Peyer's patch (tissue), 4 donors: ENCODE data around the gene BLCAP. TPM values are rescaled to one million over a fixed set of nuclear protein-coding genes. Genes with fewer than 3 reads are reported as not detected.
"Not testable (repeated sequence)": the region's sequence is repeated elsewhere in the genome, so short reads cannot be mapped to it uniquely, and the experiment has no call there.

Experiments used
- DNase-seq, 3 donors: peaks; one replicate each; pipeline ENCODE4 v3.0.0-alpha.2; 2017 to 2019
- H3K27ac ChIP-seq, 4 donors: fragments of 200-600 bp; sonication (generic); one replicate each; pipeline ENCODE4 v1.5.1; 2016 to 2019
- H3K27me3 ChIP-seq, 2 donors: fragments of 200-600 bp; sonication (generic); one replicate each; pipeline ENCODE4 v1.5.1; 2019
- H3K36me3 ChIP-seq, 3 donors: fragments of 200-600 bp; sonication (generic); one replicate each; pipeline ENCODE4 v1.5.1; 2016 to 2019
- H3K4me1 ChIP-seq, 4 donors: fragments of 200-600 bp; sonication (generic); one replicate each; pipeline ENCODE4 v1.5.1; 2016 to 2019
- H3K4me3 ChIP-seq, 4 donors: fragments of 200-600 bp; sonication (generic); 1 replicate in 3 of 4; 2 replicates in 1 of 4; pipeline ENCODE4 v1.5.1; 2016 to 2019; ENCODE audit warnings: mild to moderate bottlenecking in 1 of 4
- H3K9me3 ChIP-seq, 4 donors: fragments of 200-600 bp; sonication (generic); one replicate each; pipeline ENCODE4 v1.5.1; 2016 to 2019; ENCODE audit warnings: mild to moderate bottlenecking in 1 of 4
- CTCF ChIP-seq, 6 experiments: fragments of 450-650 bp in 4 of 6; fragments of 200-600 bp in 2 of 6; sonication (generic) in 1 of 6; IDR thresholded peaks; one replicate each; pipeline ENCODE4 v1.5.1; 2017 to 2019; ENCODE audit warnings: antibody characterized with exemption in 6 of 6, mild to moderate bottlenecking in 3 of 6, moderate library complexity in 1 of 6
- POLR2A ChIP-seq, 2 donors: fragments of 450-650 bp; IDR thresholded peaks; one replicate each; pipeline ENCODE4 v1.5.1; 2017; ENCODE audit warnings: antibody characterized with exemption in 2 of 2, mild to moderate bottlenecking in 2 of 2, moderate library complexity in 2 of 2
- total RNA-seq, 4 donors: library from RNA; depleted of rRNA; stranded (reverse); fragments of >200 nt; gene quantifications; one replicate each; pipeline ENCODE4 v1.1.0, GENCODE V29; 2016

The BLCAP gene
- total RNA-seq, 4 donors from 2014 or later = 44.6 to 129 (median 118) TPM

- H3K4me3 ChIP-seq = no peak overlapping the region
- no peak for DNase-seq
- TF ChIP-seq POLR2A (IDR thresholded peaks at IDR 0.05) (no peak), CTCF (IDR thresholded peaks at IDR 0.05) (no peak)
- H3K9me3 ChIP-seq = no peaks in the 10 kb centered on the region
- H3K36me3 ChIP-seq = peaks cover 0 to 16% (median 0%) of the 10 kb centered on the region in 3 donors
- no peaks in the 10 kb centered on the region for H3K4me1 ChIP-seq
- no peaks in the 10 kb centered on the region for H3K27me3 ChIP-seq
- H3K27ac ChIP-seq = no peak overlapping the region
Measured at GRCh38 chr20:37492945-37493344, 34.7 kb downstream of the BLCAP start.

GRCh38 chr20:37492096-37492625 is 35.5 kb downstream of the BLCAP start:
- Histone ChIP-seq H3K27me3 (no peaks in the 10 kb centered on the region), H3K27ac (no peak overlapping the region)
- no peak for DNase-seq

GRCh38 chr20:37490663-37491350 is 36.9 kb downstream of the BLCAP start:
- H3K27me3 ChIP-seq = no peaks in the 10 kb centered on the region
- no peaks in the 10 kb centered on the region for H3K4me1 ChIP-seq
- peaks cover 0 to 16% (median 0%) of the 10 kb centered on the region in 3 donors for H3K36me3 ChIP-seq
- DNase-seq = no peak
- no peaks in the 10 kb centered on the region for H3K9me3 ChIP-seq
- H3K27ac ChIP-seq = no peak overlapping the region
- H3K4me3 ChIP-seq = no peak overlapping the region
- TF ChIP-seq POLR2A (IDR thresholded peaks at IDR 0.05) = no peak
- TF ChIP-seq CTCF (IDR thresholded peaks at IDR 0.05) = no peak

More at GRCh38 chr20:37492096-37492625, 35.5 kb downstream of the BLCAP start:
- Histone ChIP-seq H3K9me3 (no peaks in the 10 kb centered on the region), H3K36me3 (peaks cover 0 to 16% (median 0%) of the 10 kb centered on the region in 3 donors), H3K4me3 (no peak overlapping the region), H3K4me1 (no peaks in the 10 kb centered on the region)
- TF ChIP-seq POLR2A (IDR thresholded peaks at IDR 0.05) (no peak), CTCF (IDR thresholded peaks at IDR 0.05) (no peak)

DNA sequence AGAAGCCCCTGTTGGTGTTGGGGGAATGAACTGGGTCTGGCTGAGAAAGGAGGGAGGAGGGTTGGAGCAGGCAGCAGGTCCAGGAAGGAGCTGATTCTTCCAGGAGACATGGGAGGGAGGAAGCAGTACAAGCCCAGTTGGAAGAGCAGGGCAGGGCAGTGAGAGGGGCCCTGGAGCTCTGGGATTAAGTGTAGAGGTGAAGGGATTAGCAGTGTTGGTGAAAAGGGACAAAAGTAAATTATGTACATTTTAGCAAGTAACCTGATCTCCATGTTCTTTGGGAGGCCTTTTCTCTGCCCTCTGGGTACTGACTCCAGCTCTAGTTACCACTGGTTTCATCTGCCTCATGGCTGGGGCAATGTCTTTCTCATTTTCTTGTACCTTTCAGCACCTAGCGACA is 41.5 kb downstream of the BLCAP start:
- H3K36me3 ChIP-seq, DNase-seq, H3K9me3 ChIP-seq, H3K27me3 ChIP-seq, H3K4me1 ChIP-seq, H3K27ac ChIP-seq, H3K4me3 ChIP-seq: not testable (repeated sequence)

- H3K9me3 ChIP-seq = no peaks in the 10 kb centered on the region
- H3K27me3 ChIP-seq = no peaks in the 10 kb centered on the region
- H3K36me3 ChIP-seq = no peaks in the 10 kb centered on the region
- TF ChIP-seq POLR2A (IDR thresholded peaks at IDR 0.05) (no peak), CTCF (IDR thresholded peaks at IDR 0.05) (no peak)
- DNase-seq = no peak
- H3K27ac ChIP-seq = no peak overlapping the region
- no peak overlapping the region for H3K4me3 ChIP-seq
- H3K4me1 ChIP-seq = no peaks in the 10 kb centered on the region
Measured at GRCh38 chr20:37484331-37484730, 43.3 kb downstream of the BLCAP start.

- H3K27ac ChIP-seq = no peak overlapping the region
- H3K9me3 ChIP-seq = no peaks in the 10 kb centered on the region
- no peaks in the 10 kb centered on the region for H3K36me3 ChIP-seq
- no peaks in the 10 kb centered on the region for H3K27me3 ChIP-seq
- DNase-seq = no peak
- no peak overlapping the region for H3K4me3 ChIP-seq
- no peaks in the 10 kb centered on the region for H3K4me1 ChIP-seq
- no peak for TF ChIP-seq CTCF (IDR thresholded peaks at IDR 0.05)
- TF ChIP-seq POLR2A (IDR thresholded peaks at IDR 0.05) = no peak
Measured at GRCh38 chr20:37481610-37482009, 46.1 kb downstream of the BLCAP start.
